ENCODE data around the gene TNNI3.

- TF ChIP-seq GABPA (IDR thresholded peaks at IDR 0.05; ENCODE audit: low read depth) = no peak
- no peak for TF ChIP-seq NKRF (conservative IDR thresholded peaks at IDR 0.05)
- no peak for TF ChIP-seq SMARCA5 (IDR thresholded peaks at IDR 0.05)
- TF ChIP-seq REST (IDR thresholded peaks at IDR 0.05; ENCODE audit: low read depth, low read length) = no peak
- no peak for TF ChIP-seq POLR2A (IDR thresholded peaks at IDR 0.05; ENCODE audit: low read depth, low read length)
- no peak for TF ChIP-seq CTCF (IDR thresholded peaks at IDR 0.05 in 2 of 3, conservative IDR thresholded peaks at IDR 0.05 in 1 of 3; ENCODE audit: control insufficient read depth in 2 of 3, extremely low read depth in 1 of 3, insufficient read depth in 1 of 3, low read depth in 3 of 3, low read length in 3 of 3)
- TF ChIP-seq ATF7 (IDR thresholded peaks at IDR 0.05; ENCODE audit: low read depth) = no peak
- no peak for TF ChIP-seq ZNF274 (IDR thresholded peaks at IDR 0.05; ENCODE audit: insufficient read depth, insufficient read length)
- no peak for TF ChIP-seq RAD21 (IDR thresholded peaks at IDR 0.05; ENCODE audit: insufficient read depth, low read depth, low read length)
- no peak for TF ChIP-seq TCF7 (IDR thresholded peaks at IDR 0.05; ENCODE audit: borderline replicate concordance)
- TF ChIP-seq YY1 (IDR thresholded peaks at IDR 0.05; ENCODE audit: low read depth, low read length) = no peak
- TF ChIP-seq USF2 (IDR thresholded peaks at IDR 0.05; ENCODE audit: borderline replicate concordance, low read depth, low read length) = no peak
- TF ChIP-seq ZBTB11 (CRISPR knock-in tag; IDR thresholded peaks at IDR 0.05) = no peak
- TF ChIP-seq POLR2AphosphoS5 (IDR thresholded peaks at IDR 0.05; ENCODE audit: low read length) = no peak
Measured at GRCh38 chr19:55133639-55134444, 23.7 kb downstream of the TNNI3 start.

Data from GM12878 (cell line).